HL-60 (cell line): ENCODE results near the gene INPP5E.

ENCODE experiments used
- CTCF ChIP-seq: IDR thresholded peaks from one replicate; pipeline ENCODE4 v1.5.1; 2011; ENCODE audit warnings: low read length, control low read depth, inconsistent platforms; ENCODE audit not compliant: insufficient read depth
- GABPA ChIP-seq: IDR thresholded peaks from 2 replicates; pipeline ENCODE4 v1.6.1; 2012; ENCODE audit warnings: low read depth
- POLR2AphosphoS5 ChIP-seq: IDR thresholded peaks from 2 replicates; pipeline ENCODE4 v1.6.1; 2012; ENCODE audit warnings: low read depth
- SPI1 ChIP-seq: IDR thresholded peaks from 2 replicates; pipeline ENCODE4 v1.6.1; 2012; ENCODE audit warnings: low read depth, mild to moderate bottlenecking, borderline replicate concordance
- TF ChIP-seq, protein P1 (sequence below): IDR thresholded peaks from 2 replicates; pipeline ENCODE4 v1.6.1; 2012; ENCODE audit warnings: low read depth; ENCODE audit not compliant: insufficient replicate concordance

DNA sequence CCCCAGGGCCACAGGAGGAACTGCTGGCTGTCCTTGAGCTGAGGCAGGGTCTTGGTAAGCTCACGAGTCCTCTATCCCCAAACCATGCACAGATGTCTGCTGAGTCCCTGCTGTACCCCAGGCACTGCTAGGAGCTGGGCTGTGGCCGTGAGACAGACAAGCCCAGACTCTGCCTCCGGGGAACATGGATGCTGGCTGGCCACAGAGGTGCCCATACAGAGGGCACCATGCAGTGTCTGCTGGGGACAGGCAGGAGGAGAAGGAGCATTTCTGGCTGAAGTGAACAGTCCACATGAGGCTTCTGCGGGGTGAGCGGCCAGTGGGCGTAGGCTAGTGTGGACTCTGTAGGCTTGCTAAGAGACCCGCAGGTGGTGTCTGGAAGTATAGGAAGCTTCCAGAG lies 48.0 kb upstream of the INPP5E start:
- TF ChIP-seq CTCF, result no peak
- no peak for TF ChIP-seq POLR2AphosphoS5
- TF ChIP-seq SPI1, result no peak
- no peak for TF ChIP-seq GABPA
- TF ChIP-seq, protein P1, sequence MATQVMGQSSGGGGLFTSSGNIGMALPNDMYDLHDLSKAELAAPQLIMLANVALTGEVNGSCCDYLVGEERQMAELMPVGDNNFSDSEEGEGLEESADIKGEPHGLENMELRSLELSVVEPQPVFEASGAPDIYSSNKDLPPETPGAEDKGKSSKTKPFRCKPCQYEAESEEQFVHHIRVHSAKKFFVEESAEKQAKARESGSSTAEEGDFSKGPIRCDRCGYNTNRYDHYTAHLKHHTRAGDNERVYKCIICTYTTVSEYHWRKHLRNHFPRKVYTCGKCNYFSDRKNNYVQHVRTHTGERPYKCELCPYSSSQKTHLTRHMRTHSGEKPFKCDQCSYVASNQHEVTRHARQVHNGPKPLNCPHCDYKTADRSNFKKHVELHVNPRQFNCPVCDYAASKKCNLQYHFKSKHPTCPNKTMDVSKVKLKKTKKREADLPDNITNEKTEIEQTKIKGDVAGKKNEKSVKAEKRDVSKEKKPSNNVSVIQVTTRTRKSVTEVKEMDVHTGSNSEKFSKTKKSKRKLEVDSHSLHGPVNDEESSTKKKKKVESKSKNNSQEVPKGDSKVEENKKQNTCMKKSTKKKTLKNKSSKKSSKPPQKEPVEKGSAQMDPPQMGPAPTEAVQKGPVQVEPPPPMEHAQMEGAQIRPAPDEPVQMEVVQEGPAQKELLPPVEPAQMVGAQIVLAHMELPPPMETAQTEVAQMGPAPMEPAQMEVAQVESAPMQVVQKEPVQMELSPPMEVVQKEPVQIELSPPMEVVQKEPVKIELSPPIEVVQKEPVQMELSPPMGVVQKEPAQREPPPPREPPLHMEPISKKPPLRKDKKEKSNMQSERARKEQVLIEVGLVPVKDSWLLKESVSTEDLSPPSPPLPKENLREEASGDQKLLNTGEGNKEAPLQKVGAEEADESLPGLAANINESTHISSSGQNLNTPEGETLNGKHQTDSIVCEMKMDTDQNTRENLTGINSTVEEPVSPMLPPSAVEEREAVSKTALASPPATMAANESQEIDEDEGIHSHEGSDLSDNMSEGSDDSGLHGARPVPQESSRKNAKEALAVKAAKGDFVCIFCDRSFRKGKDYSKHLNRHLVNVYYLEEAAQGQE, result no peak
